Right lobe of liver (tissue), 4 donors: ENCODE measurements around the gene CEPT1.
"Not testable (repeated sequence)": the region's sequence is repeated elsewhere in the genome, so short reads cannot be mapped to it uniquely, and the experiment has no call there.

Experiments used
- CTCF ChIP-seq, 4 donors: fragments of 200-600 bp in 3 of 4; fragments of 450-650 bp in 1 of 4; IDR thresholded peaks; one replicate each; pipeline versions ENCODE4 v1.5.1 to v1.8.0; 2016 to 2022; ENCODE audit warnings: antibody characterized with exemption in 4 of 4, mild to moderate bottlenecking in 2 of 4
- POLR2A ChIP-seq: fragments of 450-650 bp; IDR thresholded peaks from one replicate; pipeline ENCODE4 v1.6.1; 2017; ENCODE audit warnings: antibody characterized with exemption, mild to moderate bottlenecking
- donor health status: DM: no; HTN: no; CAD: no.
- donor health status: DM: no; HTN: no; CAD: no.
- donor health status: DM: no; HTN: yes; CAD: no.

GRCh38 chr1:111215285-111215684, 75.3 kb downstream of the CEPT1 start:
- TF ChIP-seq CTCF (IDR thresholded peaks at IDR 0.05); POLR2A: not testable (repeated sequence)
